Stimulated activated naive CD8-positive, alpha-beta T cell treated with anti-CD3 and anti-CD28 coated beads, Interleukin-15, amount 100 ng/mL, for 72 hours (primary cell): Measurements from ENCODE around the gene FRZB.

Source experiments
- ATAC-seq: fragments of 150-1000 bp; cut with Tn5 transposase; 2 replicates; pipeline ENCODE4 v1.10.0; 2021; ENCODE audit warnings: mild to moderate bottlenecking, moderate library complexity
- DNase-seq, 2 donors: peaks; one replicate each; pipeline ENCODE4 v3.0.0; 2021 to 2022
- H3K27ac Mint-ChIP-seq, 2 donors: one replicate each; pipeline ENCODE4 v1.8.0; 2022; ENCODE audit warnings: mild to moderate bottlenecking in 2 of 2, mixed read lengths in 2 of 2, moderate library complexity in 2 of 2
- H3K27me3 Mint-ChIP-seq: one replicate; pipeline ENCODE4 v1.8.0; 2022; ENCODE audit warnings: mixed read lengths
- H3K4me1 Mint-ChIP-seq: one replicate; pipeline ENCODE4 v1.8.0; 2022; ENCODE audit warnings: mild to moderate bottlenecking, mixed read lengths
- H3K4me3 Mint-ChIP-seq, 2 donors: one replicate each; pipeline ENCODE4 v1.8.0; 2022; ENCODE audit warnings: mild to moderate bottlenecking in 2 of 2, mixed read lengths in 2 of 2, moderate library complexity in 1 of 2
- H3K9me3 Mint-ChIP-seq, 2 donors: one replicate each; pipeline ENCODE4 v1.8.0; 2022; ENCODE audit warnings: mixed read lengths in 2 of 2

The FRZB gene

DNA sequence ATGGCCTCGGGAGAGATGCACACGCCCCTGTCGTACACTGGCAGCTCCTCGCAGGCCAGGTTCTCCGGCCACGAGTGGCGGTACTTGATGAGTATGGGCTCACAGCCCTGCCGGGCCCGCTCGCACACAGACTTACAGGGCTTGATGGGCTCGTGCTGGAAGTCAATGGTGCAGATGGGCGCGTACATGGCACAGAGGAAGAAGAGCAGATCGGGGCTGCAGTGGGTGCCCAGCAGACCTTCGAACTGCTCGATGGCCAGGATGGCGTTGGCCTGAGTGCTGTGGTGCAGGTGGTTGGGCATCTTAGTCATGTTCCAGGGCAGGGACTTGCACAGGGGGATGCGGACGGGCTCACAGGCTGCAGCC is 359 bp downstream of the FRZB start:
- H3K9me3 Mint-ChIP-seq = no peaks in the 10 kb centered on the region
- ATAC-seq (peak; percentile 38), DNase-seq (peak; percentile 1 to 9)
- H3K27me3 Mint-ChIP-seq = peaks cover 68% of the 10 kb centered on the region
- H3K4me3 Mint-ChIP-seq = peak overlapping the region; percentile 76 to 84
- peaks cover 22% of the 10 kb centered on the region for H3K4me1 Mint-ChIP-seq
- H3K27ac Mint-ChIP-seq = no peak overlapping the region

GRCh38 chr2:182864949-182865570 is 1.4 kb downstream of the FRZB start:
- Mint-ChIP-seq H3K4me3 (no peak overlapping the region), H3K27me3 (peaks cover 66% of the 10 kb centered on the region)

GRCh38 chr2:182863642-182864041 is 2.8 kb downstream of the FRZB start:
- ATAC-seq (no peak), DNase-seq (no peak)
- Mint-ChIP-seq H3K9me3 (no peaks in the 10 kb centered on the region), H3K4me3 (no peak overlapping the region), H3K4me1 (peaks cover 22% of the 10 kb centered on the region), H3K27me3 (peaks cover 52% of the 10 kb centered on the region), H3K27ac (no peak overlapping the region)

More at GRCh38 chr2:182864949-182865570, 1.4 kb downstream of the FRZB start:
- no peak overlapping the region for H3K27ac Mint-ChIP-seq
- peaks cover 22% of the 10 kb centered on the region for H3K4me1 Mint-ChIP-seq
- ATAC-seq (no peak), DNase-seq (no peak)
- H3K9me3 Mint-ChIP-seq = no peaks in the 10 kb centered on the region

GRCh38 chr2:182862091-182862490 is 4.3 kb downstream of the FRZB start:
- peaks cover 17% of the 10 kb centered on the region for H3K4me1 Mint-ChIP-seq
- DNase-seq (no peak), ATAC-seq (no peak)
- no peaks in the 10 kb centered on the region for H3K9me3 Mint-ChIP-seq
- peaks cover 45% of the 10 kb centered on the region for H3K27me3 Mint-ChIP-seq
- no peak overlapping the region for H3K4me3 Mint-ChIP-seq
- H3K27ac Mint-ChIP-seq = no peak overlapping the region

GRCh38 chr2:182860858-182861257 is 5.6 kb downstream of the FRZB start:
- H3K27me3 Mint-ChIP-seq = peaks cover 33% of the 10 kb centered on the region

DNA sequence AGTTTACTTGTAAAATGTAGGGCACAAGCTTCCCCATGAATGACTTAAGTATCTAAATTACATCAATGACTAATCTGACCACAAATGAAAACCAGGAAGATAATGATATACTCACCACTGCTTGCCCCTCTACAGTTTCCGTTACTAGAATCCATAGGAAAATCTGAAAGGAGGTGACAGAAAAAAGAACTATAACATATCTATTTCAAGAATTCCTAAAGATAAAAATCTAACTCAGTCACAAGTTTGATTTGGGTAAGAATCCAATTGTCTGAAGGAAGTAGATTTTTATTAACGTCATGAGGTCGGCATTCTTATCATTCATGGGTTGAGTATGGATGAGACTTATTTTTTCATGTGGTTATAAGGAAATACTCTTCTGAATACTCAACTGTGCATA is 7.8 kb downstream of the FRZB start:
- ATAC-seq (no peak), DNase-seq (no peak)
- no peak overlapping the region for H3K27ac Mint-ChIP-seq
- peaks cover 33% of the 10 kb centered on the region for H3K27me3 Mint-ChIP-seq
- no peaks in the 10 kb centered on the region for H3K4me1 Mint-ChIP-seq
- H3K9me3 Mint-ChIP-seq = no peaks in the 10 kb centered on the region
- H3K4me3 Mint-ChIP-seq = no peak overlapping the region

More at GRCh38 chr2:182860858-182861257, 5.6 kb downstream of the FRZB start:
- DNase-seq (no peak), ATAC-seq (no peak)
- Mint-ChIP-seq H3K9me3 (no peaks in the 10 kb centered on the region), H3K4me3 (no peak overlapping the region), H3K4me1 (peaks cover 5% of the 10 kb centered on the region), H3K27ac (no peak overlapping the region)

DNA sequence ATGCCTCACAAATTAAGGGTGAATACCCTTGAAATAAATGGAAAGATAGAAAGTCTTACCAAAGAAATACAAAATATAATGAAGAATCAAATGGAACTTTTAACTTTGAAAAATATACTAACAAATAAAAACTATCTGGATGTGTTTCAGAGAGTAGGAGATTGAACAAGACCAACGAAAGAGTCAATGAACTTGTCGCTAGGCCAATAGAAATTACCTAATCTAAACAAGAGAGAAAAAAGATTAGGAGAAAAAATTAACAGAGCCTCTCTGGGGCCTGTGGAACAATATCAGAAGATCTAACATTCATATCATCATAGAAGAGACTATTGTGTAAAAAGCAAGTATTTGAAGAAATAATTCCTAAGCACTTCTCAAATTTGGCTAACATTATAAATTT is 11.1 kb downstream of the FRZB start:
- Mint-ChIP-seq H3K9me3 (no peaks in the 10 kb centered on the region), H3K27me3 (peaks cover 48% of the 10 kb centered on the region), H3K4me1 (no peaks in the 10 kb centered on the region), H3K4me3 (no peak overlapping the region), H3K27ac (no peak overlapping the region)
- ATAC-seq (no peak), DNase-seq (no peak)

GRCh38 chr2:182854375-182855105 is 11.9 kb downstream of the FRZB start:
- DNase-seq (no peak), ATAC-seq (no peak)
- H3K27ac Mint-ChIP-seq = no peak overlapping the region
- no peaks in the 10 kb centered on the region for H3K4me1 Mint-ChIP-seq
- H3K27me3 Mint-ChIP-seq = peaks cover 53% of the 10 kb centered on the region
- H3K4me3 Mint-ChIP-seq = no peak overlapping the region
- H3K9me3 Mint-ChIP-seq = no peaks in the 10 kb centered on the region

DNA sequence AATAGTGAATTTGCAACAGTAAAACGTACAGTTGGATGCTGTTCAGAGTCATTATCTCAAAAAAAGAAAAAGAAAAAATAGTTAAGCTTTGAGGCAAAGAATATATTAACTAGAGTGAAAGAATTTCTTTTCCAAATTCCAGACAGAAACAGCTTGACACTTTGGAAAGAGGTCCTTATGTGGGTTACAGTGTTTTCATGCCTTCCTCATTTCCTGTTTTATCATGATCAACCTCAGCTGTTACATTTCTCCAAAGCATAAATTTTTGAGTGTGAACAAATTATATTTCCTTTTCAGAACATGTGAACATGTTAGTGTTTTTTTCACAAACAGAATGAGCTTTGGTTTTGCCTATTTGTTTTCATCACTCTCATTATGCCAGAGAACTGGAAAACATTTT is 13.6 kb downstream of the FRZB start:
- Mint-ChIP-seq H3K27me3 (peaks cover 46% of the 10 kb centered on the region), H3K9me3 (no peaks in the 10 kb centered on the region), H3K4me1 (no peaks in the 10 kb centered on the region), H3K27ac (no peak overlapping the region), H3K4me3 (no peak overlapping the region)
- ATAC-seq (no peak), DNase-seq (no peak)

DNA sequence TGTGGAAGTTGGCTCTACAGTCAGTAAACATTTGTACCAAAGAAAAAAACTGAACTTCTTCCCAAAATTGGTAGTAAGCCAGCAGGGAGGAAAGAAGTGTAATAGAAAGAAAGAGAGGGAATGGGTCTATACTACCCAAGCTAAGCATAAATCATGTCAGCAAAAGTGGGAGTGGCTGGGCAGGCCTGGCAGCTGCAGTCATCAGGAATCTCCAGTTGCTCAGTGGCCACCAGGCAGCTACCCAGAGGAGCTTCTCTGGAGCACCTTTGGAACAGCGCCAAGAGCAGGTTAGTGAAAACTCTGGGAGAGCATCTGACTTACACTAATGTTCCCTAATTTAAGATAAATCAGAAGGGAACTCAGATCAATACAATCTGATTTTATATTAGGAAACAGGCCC is 14.3 kb downstream of the FRZB start:
- Mint-ChIP-seq H3K27ac (no peak overlapping the region), H3K9me3 (no peaks in the 10 kb centered on the region), H3K4me3 (no peak overlapping the region), H3K4me1 (no peaks in the 10 kb centered on the region), H3K27me3 (peaks cover 53% of the 10 kb centered on the region)
- ATAC-seq (no peak), DNase-seq (no peak)

GRCh38 chr2:182845794-182846417 is 20.5 kb downstream of the FRZB start:
- no peaks in the 10 kb centered on the region for H3K9me3 Mint-ChIP-seq
- H3K4me1 Mint-ChIP-seq = no peaks in the 10 kb centered on the region
- no peak overlapping the region for H3K4me3 Mint-ChIP-seq
- H3K27ac Mint-ChIP-seq = no peak overlapping the region
- DNase-seq (no peak), ATAC-seq (no peak)
- H3K27me3 Mint-ChIP-seq = peaks cover 38% of the 10 kb centered on the region

GRCh38 chr2:182836451-182836850 is 30.0 kb downstream of the FRZB start:
- ATAC-seq (no peak), DNase-seq (no peak)
- Mint-ChIP-seq H3K27ac (no peak overlapping the region), H3K9me3 (no peaks in the 10 kb centered on the region), H3K4me3 (no peak overlapping the region), H3K27me3 (peaks cover 40% of the 10 kb centered on the region), H3K4me1 (no peaks in the 10 kb centered on the region)

DNA sequence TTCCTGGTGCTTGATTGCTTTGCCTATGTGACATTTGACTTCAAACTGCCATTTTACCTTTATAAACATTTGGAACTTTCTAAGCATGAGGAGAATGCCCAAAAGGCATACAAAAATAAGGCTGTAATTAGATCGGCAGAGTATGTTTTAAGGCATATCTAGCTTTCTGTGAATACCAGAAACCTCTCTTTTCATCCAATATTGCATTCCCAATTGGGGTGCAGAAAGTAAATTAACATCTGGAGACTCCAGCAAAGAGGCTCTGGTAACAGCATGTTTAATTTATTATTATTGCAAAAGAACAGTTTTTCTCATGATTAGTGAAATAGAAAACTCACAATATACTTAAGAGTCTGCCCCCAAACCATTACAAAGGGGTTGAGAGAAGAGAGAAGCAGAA is 32.1 kb downstream of the FRZB start:
- no peaks in the 10 kb centered on the region for H3K4me1 Mint-ChIP-seq
- peaks cover 30% of the 10 kb centered on the region for H3K27me3 Mint-ChIP-seq
- H3K9me3 Mint-ChIP-seq = no peaks in the 10 kb centered on the region
- H3K4me3 Mint-ChIP-seq = no peak overlapping the region
- ATAC-seq (no peak), DNase-seq (no peak)
- H3K27ac Mint-ChIP-seq = no peak overlapping the region

- DNase-seq (no peak), ATAC-seq (no peak)
- Mint-ChIP-seq H3K4me1 (no peaks in the 10 kb centered on the region), H3K4me3 (no peak overlapping the region), H3K9me3 (no peaks in the 10 kb centered on the region), H3K27ac (no peak overlapping the region), H3K27me3 (peaks cover 20% of the 10 kb centered on the region)
Measured at GRCh38 chr2:182833084-182833854, 33.2 kb downstream of the FRZB start.

DNA sequence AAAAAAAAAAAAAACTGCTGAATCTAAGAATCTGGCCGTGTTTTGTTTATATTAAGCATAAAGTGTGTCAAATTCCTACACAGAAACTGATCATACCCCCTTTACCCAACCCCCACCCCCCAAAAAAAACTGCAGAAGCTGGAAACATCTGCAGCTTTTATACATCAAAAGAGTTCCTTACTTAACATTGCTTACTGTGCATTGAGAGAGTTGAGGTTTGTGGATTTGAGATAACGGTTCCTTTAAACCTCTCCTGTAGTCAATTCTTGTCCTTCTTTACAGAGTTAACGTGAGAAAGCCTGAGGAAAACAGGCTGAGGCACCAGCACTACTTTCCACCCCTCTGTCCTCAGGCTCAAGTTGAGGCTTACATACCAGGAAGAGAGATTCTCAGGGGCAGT is 34.5 kb downstream of the FRZB start:
- no peak overlapping the region for H3K27ac Mint-ChIP-seq

GRCh38 chr2:182831101-182831500 is 35.3 kb downstream of the FRZB start:
- H3K9me3 Mint-ChIP-seq = no peaks in the 10 kb centered on the region
- no peak overlapping the region for H3K4me3 Mint-ChIP-seq
- no peaks in the 10 kb centered on the region for H3K4me1 Mint-ChIP-seq
- H3K27me3 Mint-ChIP-seq = peaks cover 15% of the 10 kb centered on the region
- DNase-seq (no peak), ATAC-seq (no peak)
- H3K27ac Mint-ChIP-seq = no peak overlapping the region

More for the DNA sequence above, 34.5 kb downstream of the FRZB start:
- DNase-seq (no peak), ATAC-seq (no peak)
- Mint-ChIP-seq H3K9me3 (no peaks in the 10 kb centered on the region), H3K4me3 (no peak overlapping the region), H3K27me3 (peaks cover 15% of the 10 kb centered on the region), H3K4me1 (no peaks in the 10 kb centered on the region)
